ENCODE data around the gene XPC.

- TF ChIP-seq CTCF (IDR thresholded peaks at IDR 0.05; ENCODE audit: low read length) (no peak), EZH2 (IDR thresholded peaks at IDR 0.05; ENCODE audit: borderline replicate concordance, low read length) (no peak)
Measured at GRCh38 chr3:14222457-14222856, 44.1 kb upstream of the XPC start.
